HEK293T (cell line): ENCODE measurements around the gene DCAF17.

Experiments
- CTCF ChIA-PET: fragments of 350-600 bp; formaldehyde crosslinking; extraction: SDS; loops from one replicate; lab custom pipeline; 2021; ENCODE audit warnings: antibody characterized with exemption, inconsistent platforms; lab: Yijun Ruan, JAX
- POLR2A ChIA-PET: fragments of 350-600 bp; formaldehyde crosslinking; extraction: SDS; loops from one replicate; lab custom pipeline; 2020; ENCODE audit warnings: antibody characterized with exemption, inconsistent platforms; lab: Yijun Ruan, JAX
- DNase-seq: peaks from one replicate; pipeline ENCODE4 v3.0.0; 2012; ENCODE audit warnings: mixed read lengths; ENCODE audit errors: extremely low spot score
- ARNT ChIP-seq: fragments of 450-650 bp; IDR thresholded peaks from 2 replicates; pipeline ENCODE4 v1.6.1; 2017; ENCODE audit warnings: mild to moderate bottlenecking
- BHLHE40 ChIP-seq: fragments of 450-650 bp; IDR thresholded peaks from 2 replicates; pipeline ENCODE4 v1.6.1; 2016; ENCODE audit warnings: mild to moderate bottlenecking, moderate library complexity, borderline replicate concordance
- CTBP1 ChIP-seq: fragments of 450-650 bp; IDR thresholded peaks from 2 replicates; pipeline ENCODE4 v1.6.1; 2016; ENCODE audit warnings: borderline replicate concordance
- ELF4 ChIP-seq: fragments of 450-650 bp; IDR thresholded peaks from 2 replicates; pipeline ENCODE4 v1.6.1; 2017; ENCODE audit warnings: antibody characterized with exemption
- FOXA1 ChIP-seq: fragments of 450-650 bp; IDR thresholded peaks from 2 replicates; pipeline ENCODE4 v1.6.1; 2016; ENCODE audit warnings: mild to moderate bottlenecking
- FOXK2 ChIP-seq: fragments of 450-650 bp; IDR thresholded peaks from 2 replicates; pipeline ENCODE4 v1.6.1; 2016; ENCODE audit warnings: mild to moderate bottlenecking
- FOXM1 ChIP-seq: fragments of 450-650 bp; IDR thresholded peaks from 2 replicates; pipeline ENCODE4 v1.6.1; 2017; ENCODE audit warnings: mild to moderate bottlenecking, borderline replicate concordance
- HDGF ChIP-seq: fragments of 450-650 bp; IDR thresholded peaks from 2 replicates; pipeline ENCODE4 v1.6.1; 2017; ENCODE audit warnings: antibody characterized with exemption, borderline replicate concordance
- L3MBTL2 ChIP-seq: fragments of 450-650 bp; conservative IDR thresholded peaks from 2 replicates; pipeline ENCODE4 v1.6.1; 2016; ENCODE audit warnings: mild to moderate bottlenecking
- LEF1 ChIP-seq: fragments of 450-650 bp; IDR thresholded peaks from 2 replicates; pipeline ENCODE4 v1.6.1; 2017; ENCODE audit warnings: mild to moderate bottlenecking, borderline replicate concordance
- NFRKB ChIP-seq: fragments of 450-650 bp; IDR thresholded peaks from 2 replicates; pipeline ENCODE4 v1.6.1; 2016; ENCODE audit warnings: mild to moderate bottlenecking, moderate library complexity
- SP1 ChIP-seq: fragments of 450-650 bp; IDR thresholded peaks from 2 replicates; pipeline ENCODE4 v1.6.1; 2017
- SUZ12 ChIP-seq: fragments of 450-650 bp; IDR thresholded peaks from 2 replicates; pipeline ENCODE4 v1.6.1; 2016; ENCODE audit warnings: mild to moderate bottlenecking
- TARDBP ChIP-seq: fragments of 450-650 bp; IDR thresholded peaks from 2 replicates; pipeline ENCODE4 v1.6.1; 2016
- ZNF384 ChIP-seq: fragments of 450-650 bp; IDR thresholded peaks from 2 replicates; pipeline ENCODE4 v1.6.1; 2016
- TF ChIP-seq, protein P1 (sequence below): fragments of 450-650 bp; IDR thresholded peaks from 2 replicates; pipeline ENCODE4 v1.6.1; 2016

DCAF17 gene

DNA sequence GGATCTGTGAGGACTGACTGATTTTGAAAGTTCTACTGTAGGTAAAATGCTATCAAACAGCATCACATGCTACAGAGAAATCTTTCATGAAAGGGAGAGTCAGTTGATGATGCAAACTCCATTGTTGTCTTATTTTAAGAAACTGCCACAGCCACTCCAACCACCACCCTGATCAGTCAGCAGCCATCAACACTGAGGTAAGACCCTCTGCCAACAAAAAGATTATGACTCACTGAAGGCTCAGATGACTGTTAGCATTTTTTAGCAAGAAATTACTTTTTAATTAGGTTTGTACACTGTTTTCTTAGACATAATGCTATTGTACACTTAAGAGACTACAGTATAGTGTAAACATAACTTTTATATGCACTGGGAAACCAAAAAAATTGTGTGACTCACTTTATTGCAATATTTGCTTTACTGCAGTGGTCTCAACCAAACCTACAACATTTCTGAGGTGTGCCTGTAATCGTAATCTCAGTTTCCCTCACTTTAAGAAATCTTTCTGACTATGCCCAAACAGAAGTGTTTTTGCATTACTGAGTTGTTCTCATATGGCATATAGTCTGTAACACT lies 43.0 kb upstream of the DCAF17 start:
- no peak for TF ChIP-seq L3MBTL2
- no peak for TF ChIP-seq FOXA1
- TF ChIP-seq ZNF384: no peak
- no peak for TF ChIP-seq FOXK2
- no peak for TF ChIP-seq ARNT
- TF ChIP-seq, protein P1, sequence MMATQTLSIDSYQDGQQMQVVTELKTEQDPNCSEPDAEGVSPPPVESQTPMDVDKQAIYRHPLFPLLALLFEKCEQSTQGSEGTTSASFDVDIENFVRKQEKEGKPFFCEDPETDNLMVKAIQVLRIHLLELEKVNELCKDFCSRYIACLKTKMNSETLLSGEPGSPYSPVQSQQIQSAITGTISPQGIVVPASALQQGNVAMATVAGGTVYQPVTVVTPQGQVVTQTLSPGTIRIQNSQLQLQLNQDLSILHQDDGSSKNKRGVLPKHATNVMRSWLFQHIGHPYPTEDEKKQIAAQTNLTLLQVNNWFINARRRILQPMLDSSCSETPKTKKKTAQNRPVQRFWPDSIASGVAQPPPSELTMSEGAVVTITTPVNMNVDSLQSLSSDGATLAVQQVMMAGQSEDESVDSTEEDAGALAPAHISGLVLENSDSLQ: no peak
- no peak for TF ChIP-seq BHLHE40
- TF ChIP-seq SUZ12: no peak
- TF ChIP-seq NFRKB: no peak
- TF ChIP-seq LEF1: no peak
- ChIA-PET CTCF (no interaction called here), POLR2A (no interaction called here)
- no peak for DNase-seq

DNA sequence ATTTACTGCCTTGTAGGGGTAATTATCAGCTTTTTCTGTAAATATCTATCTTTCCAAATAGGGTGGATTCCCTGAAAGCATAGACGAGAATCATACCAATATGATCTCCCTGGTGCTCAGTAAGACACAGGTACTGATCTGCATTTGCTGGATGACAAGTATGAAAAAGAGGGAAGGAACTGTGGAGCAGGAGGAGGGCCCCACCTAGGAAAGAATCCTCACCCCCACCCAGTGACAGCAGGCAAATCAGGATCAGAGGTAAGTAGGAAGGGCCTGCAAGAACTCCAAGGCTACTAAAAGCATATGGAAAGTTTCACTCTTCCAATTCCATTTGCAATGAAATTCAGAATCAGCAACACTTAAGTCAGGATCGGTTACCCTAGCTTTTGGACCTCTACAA lies 42.5 kb upstream of the DCAF17 start:
- ChIA-PET CTCF (interaction anchor here (0.6 kb wide), 1 partner anchor 109 kb away, joined by 4 read pairs; no protein-coding TSS in a partner anchor), POLR2A (no interaction called here)
- DNase-seq: no peak
- no peak for TF ChIP-seq L3MBTL2
- TF ChIP-seq SP1: no peak
- TF ChIP-seq ARNT: no peak
- TF ChIP-seq NFRKB: no peak
- no peak for TF ChIP-seq FOXK2
- TF ChIP-seq CTBP1: no peak
- no peak for TF ChIP-seq FOXA1
- no peak for TF ChIP-seq HDGF

DNA sequence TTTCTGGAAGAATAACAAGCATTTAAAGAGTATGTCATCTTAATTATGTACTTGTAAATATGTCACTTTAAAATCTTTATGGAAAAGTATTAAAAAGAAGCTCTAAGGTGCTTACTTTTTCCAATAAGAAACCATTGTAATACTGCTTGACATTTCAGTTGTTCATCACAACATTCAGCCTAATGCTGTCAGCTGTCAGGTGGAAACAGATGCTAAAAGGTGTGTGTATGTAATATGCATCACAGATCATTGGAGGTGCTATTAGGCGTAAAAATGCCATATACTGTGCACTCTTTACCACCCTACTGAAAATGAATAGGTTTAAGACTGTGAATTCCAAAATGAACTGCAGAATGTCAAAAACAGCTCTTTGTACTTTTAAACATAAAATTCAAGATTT lies 40.5 kb upstream of the DCAF17 start:
- TF ChIP-seq NFRKB (no peak), TARDBP (no peak), ARNT (no peak), ZNF384 (no peak), FOXK2 (no peak), SUZ12 (no peak), BHLHE40 (no peak), LEF1 (no peak)
- ChIA-PET POLR2A (interaction anchor here (0.8 to 1.1 kb wide), 2 partner anchors 11 to 40 kb away, joined by 3 read pairs; partner anchors contain the start of genes DCAF17 and METTL8), CTCF (no interaction called here)
- no peak for DNase-seq

DNA sequence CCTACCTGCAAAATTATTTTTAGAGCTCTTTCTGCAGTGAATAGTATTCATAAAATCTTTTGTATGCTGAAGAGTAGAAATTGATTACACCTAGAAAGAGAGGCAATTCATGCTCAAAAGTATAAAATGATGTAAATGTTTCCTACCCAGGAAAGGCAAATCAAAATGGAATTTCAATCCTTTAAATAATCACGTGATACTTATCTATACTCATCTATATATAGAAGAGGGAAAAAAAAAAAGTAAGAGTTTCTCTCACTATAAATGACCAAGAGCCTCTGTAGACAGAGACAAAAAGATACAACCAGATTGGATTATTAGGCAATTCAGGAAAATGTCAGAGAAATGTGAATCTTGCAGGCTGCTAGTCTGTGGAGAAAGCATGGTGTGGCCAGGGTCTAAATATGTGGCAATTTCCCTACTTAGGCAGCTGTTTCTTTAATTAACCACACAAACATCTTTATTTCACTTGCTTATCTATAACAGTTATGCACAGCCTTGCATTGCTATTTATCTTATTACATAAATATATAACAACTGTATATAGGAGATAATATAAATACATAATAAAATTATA lies 39.8 kb upstream of the DCAF17 start:
- no peak for DNase-seq
- CTCF ChIA-PET: no interaction called here
- TF ChIP-seq TARDBP (no peak), SP1 (no peak), CTBP1 (no peak), ARNT (no peak), BHLHE40 (no peak), HDGF (no peak), SUZ12 (no peak)
- TF ChIP-seq, protein P1: no peak
- POLR2A ChIA-PET: interaction anchor here (1.1 kb wide), 1 partner anchor 40 kb away, joined by 3 read pairs; the partner anchor contains the start of genes DCAF17 and METTL8

DNA sequence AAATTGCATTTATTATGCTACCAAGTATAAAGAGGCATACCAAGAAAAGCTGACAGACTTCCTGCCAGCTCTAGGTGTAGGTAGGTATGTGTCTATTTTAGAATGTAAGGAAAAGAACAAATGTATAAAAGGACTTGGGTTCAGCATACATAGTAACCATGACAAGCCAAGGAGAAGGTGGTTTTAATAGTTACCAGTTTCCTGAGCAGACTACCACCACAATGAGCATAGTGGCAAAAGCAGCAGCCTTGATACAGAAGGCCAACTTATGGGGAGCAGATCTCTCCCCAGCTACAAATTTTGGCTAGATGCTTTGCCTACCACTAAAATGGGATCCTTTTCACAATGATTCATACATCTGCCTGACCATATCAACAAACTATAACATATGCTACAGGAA lies 34.7 kb upstream of the DCAF17 start:
- POLR2A ChIA-PET: no interaction called here
- CTCF ChIA-PET: interaction anchor here (0.6 kb wide), 1 partner anchor 235 kb away, joined by 3 read pairs; no protein-coding TSS in a partner anchor
- no peak for DNase-seq
- TF ChIP-seq ARNT: no peak
- TF ChIP-seq FOXM1: no peak
- no peak for TF ChIP-seq ELF4
- TF ChIP-seq SUZ12: no peak
- no peak for TF ChIP-seq FOXA1
- no peak for TF ChIP-seq LEF1
- no peak for TF ChIP-seq SP1
- no peak for TF ChIP-seq FOXK2
- TF ChIP-seq BHLHE40: no peak
- no peak for TF ChIP-seq TARDBP
- no peak for TF ChIP-seq CTBP1
- TF ChIP-seq ZNF384: no peak
- TF ChIP-seq, protein P1: no peak
- TF ChIP-seq HDGF: no peak
- no peak for TF ChIP-seq NFRKB

DNA sequence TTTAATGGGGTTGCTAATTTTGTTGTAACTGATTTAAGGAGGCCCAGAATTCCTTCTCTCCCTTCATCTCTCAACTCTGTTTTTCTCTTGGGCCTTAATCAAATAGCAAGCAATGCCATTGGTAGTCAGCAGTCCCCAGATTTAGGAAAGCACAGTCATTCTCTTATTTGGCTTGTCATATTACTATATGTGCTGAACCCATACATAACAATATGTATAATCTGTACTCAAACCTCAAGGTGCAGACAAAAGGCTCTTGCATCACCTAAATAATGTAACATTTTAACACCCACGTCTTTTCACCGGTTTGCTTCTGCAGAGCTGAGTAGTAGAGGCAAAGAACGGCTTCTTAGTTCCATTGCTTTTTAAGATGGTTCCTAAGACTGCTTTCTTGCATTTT lies 33.6 kb upstream of the DCAF17 start:
- no peak for DNase-seq
- ChIA-PET POLR2A (no interaction called here), CTCF (no interaction called here)
- TF ChIP-seq, protein P1: no peak
- TF ChIP-seq ZNF384 (no peak), ARNT (no peak), SUZ12 (no peak), FOXM1 (no peak)
